Measurements from ENCODE around the gene RWDD3.

Gene RWDD3

GRCh38 chr1:95222629-95223028 is 11.4 kb upstream of the RWDD3 start:
- Histone ChIP-seq H3K9ac (ENCODE audit: low read length) (no peak overlapping the region), H3K27ac (ENCODE audit: low read length) (no peak overlapping the region), H3K79me2 (ENCODE audit: low read length) (no peaks in the 10 kb centered on the region), H4K20me1 (ENCODE audit: insufficient read depth, low read length) (no peaks in the 10 kb centered on the region), H3K36me3 (replicated peaks; ENCODE audit: low read depth, low read length) (no peaks in the 10 kb centered on the region), H3K4me1 (ENCODE audit: low read length) (no peaks in the 10 kb centered on the region), H3K4me2 (ENCODE audit: low read length) (no peak overlapping the region), H3K4me3 (ENCODE audit: low read length) (no peak overlapping the region), H3K9me3 (ENCODE audit: insufficient read depth, low read length) (no peaks in the 10 kb centered on the region), H2AFZ (ENCODE audit: low read depth, low read length) (no peak overlapping the region), H3K27me3 (ENCODE audit: low read depth, low read length) (no peaks in the 10 kb centered on the region)
- TF ChIP-seq CTCF (IDR thresholded peaks at IDR 0.05; ENCODE audit: low read depth, low read length) = no peak
- TF ChIP-seq EZH2phosphoT487 (IDR thresholded peaks at IDR 0.05; ENCODE audit: low read depth) = no peak

- no peak for TF ChIP-seq EZH2phosphoT487 (IDR thresholded peaks at IDR 0.05; ENCODE audit: low read depth)
- TF ChIP-seq CTCF (IDR thresholded peaks at IDR 0.05; ENCODE audit: low read depth, low read length) = no peak
- no peak overlapping the region for H3K9ac ChIP-seq (ENCODE audit: low read length)
- H3K4me1 ChIP-seq (ENCODE audit: low read length) = no peaks in the 10 kb centered on the region
- no peak overlapping the region for H3K27ac ChIP-seq (ENCODE audit: low read length)
- no peaks in the 10 kb centered on the region for H3K79me2 ChIP-seq (ENCODE audit: low read length)
- no peaks in the 10 kb centered on the region for H4K20me1 ChIP-seq (ENCODE audit: insufficient read depth, low read length)
- no peaks in the 10 kb centered on the region for H3K27me3 ChIP-seq (ENCODE audit: low read depth, low read length)
- no peak overlapping the region for H2AFZ ChIP-seq (ENCODE audit: low read depth, low read length)
- no peak overlapping the region for H3K4me2 ChIP-seq (ENCODE audit: low read length)
- H3K9me3 ChIP-seq (ENCODE audit: insufficient read depth, low read length) = no peaks in the 10 kb centered on the region
- H3K36me3 ChIP-seq (replicated peaks; ENCODE audit: low read depth, low read length) = no peaks in the 10 kb centered on the region
- no peak overlapping the region for H3K4me3 ChIP-seq (ENCODE audit: low read length)
Measured at GRCh38 chr1:95223110-95223509, 10.9 kb upstream of the RWDD3 start.

GRCh38 chr1:95226781-95227660 is 7.0 kb upstream of the RWDD3 start:
- no peak overlapping the region for H3K9ac ChIP-seq (ENCODE audit: low read length)
- no peaks in the 10 kb centered on the region for H3K79me2 ChIP-seq (ENCODE audit: low read length)
- H3K9me3 ChIP-seq (ENCODE audit: insufficient read depth, low read length) = no peaks in the 10 kb centered on the region
- H3K4me1 ChIP-seq (ENCODE audit: low read length) = no peaks in the 10 kb centered on the region
- H4K20me1 ChIP-seq (ENCODE audit: insufficient read depth, low read length) = no peaks in the 10 kb centered on the region
- H3K27ac ChIP-seq (ENCODE audit: low read length) = no peak overlapping the region
- no peaks in the 10 kb centered on the region for H3K27me3 ChIP-seq (ENCODE audit: low read depth, low read length)
- no peak overlapping the region for H3K4me2 ChIP-seq (ENCODE audit: low read length)
- no peaks in the 10 kb centered on the region for H3K36me3 ChIP-seq (replicated peaks; ENCODE audit: low read depth, low read length)
- TF ChIP-seq CTCF (IDR thresholded peaks at IDR 0.05; ENCODE audit: low read depth, low read length) = no peak
- TF ChIP-seq EZH2phosphoT487 (IDR thresholded peaks at IDR 0.05; ENCODE audit: low read depth) = no peak
- no peak overlapping the region for H2AFZ ChIP-seq (ENCODE audit: low read depth, low read length)
- no peak overlapping the region for H3K4me3 ChIP-seq (ENCODE audit: low read length)

GRCh38 chr1:95229037-95229436 is 5.0 kb upstream of the RWDD3 start:
- Histone ChIP-seq H3K4me3 (ENCODE audit: low read length) (no peak overlapping the region), H3K4me2 (ENCODE audit: low read length) (no peak overlapping the region), H3K4me1 (ENCODE audit: low read length) (peaks cover 5% of the 10 kb centered on the region), H3K36me3 (replicated peaks; ENCODE audit: low read depth, low read length) (no peaks in the 10 kb centered on the region), H3K9ac (ENCODE audit: low read length) (no peak overlapping the region), H3K79me2 (ENCODE audit: low read length) (peaks cover under 1% of the 10 kb centered on the region; the same call in 1 of the 2 replicates), H2AFZ (ENCODE audit: low read depth, low read length) (no peak overlapping the region), H3K9me3 (ENCODE audit: insufficient read depth, low read length) (no peaks in the 10 kb centered on the region), H3K27ac (ENCODE audit: low read length) (no peak overlapping the region), H3K27me3 (ENCODE audit: low read depth, low read length) (no peaks in the 10 kb centered on the region), H4K20me1 (ENCODE audit: insufficient read depth, low read length) (no peaks in the 10 kb centered on the region)
- TF ChIP-seq CTCF (IDR thresholded peaks at IDR 0.05; ENCODE audit: low read depth, low read length) (no peak), EZH2phosphoT487 (IDR thresholded peaks at IDR 0.05; ENCODE audit: low read depth) (no peak)

Measured in OCI-LY3 (cell line).